ENCODE results near the gene KRT13. TPM values are rescaled to one million over a fixed set of nuclear protein-coding genes. Genes with fewer than 3 reads are reported as not detected.

Gene KRT13
- total and polyA plus RNA-seq, 2 experiments from 2014 or later, result not detected

DNA sequence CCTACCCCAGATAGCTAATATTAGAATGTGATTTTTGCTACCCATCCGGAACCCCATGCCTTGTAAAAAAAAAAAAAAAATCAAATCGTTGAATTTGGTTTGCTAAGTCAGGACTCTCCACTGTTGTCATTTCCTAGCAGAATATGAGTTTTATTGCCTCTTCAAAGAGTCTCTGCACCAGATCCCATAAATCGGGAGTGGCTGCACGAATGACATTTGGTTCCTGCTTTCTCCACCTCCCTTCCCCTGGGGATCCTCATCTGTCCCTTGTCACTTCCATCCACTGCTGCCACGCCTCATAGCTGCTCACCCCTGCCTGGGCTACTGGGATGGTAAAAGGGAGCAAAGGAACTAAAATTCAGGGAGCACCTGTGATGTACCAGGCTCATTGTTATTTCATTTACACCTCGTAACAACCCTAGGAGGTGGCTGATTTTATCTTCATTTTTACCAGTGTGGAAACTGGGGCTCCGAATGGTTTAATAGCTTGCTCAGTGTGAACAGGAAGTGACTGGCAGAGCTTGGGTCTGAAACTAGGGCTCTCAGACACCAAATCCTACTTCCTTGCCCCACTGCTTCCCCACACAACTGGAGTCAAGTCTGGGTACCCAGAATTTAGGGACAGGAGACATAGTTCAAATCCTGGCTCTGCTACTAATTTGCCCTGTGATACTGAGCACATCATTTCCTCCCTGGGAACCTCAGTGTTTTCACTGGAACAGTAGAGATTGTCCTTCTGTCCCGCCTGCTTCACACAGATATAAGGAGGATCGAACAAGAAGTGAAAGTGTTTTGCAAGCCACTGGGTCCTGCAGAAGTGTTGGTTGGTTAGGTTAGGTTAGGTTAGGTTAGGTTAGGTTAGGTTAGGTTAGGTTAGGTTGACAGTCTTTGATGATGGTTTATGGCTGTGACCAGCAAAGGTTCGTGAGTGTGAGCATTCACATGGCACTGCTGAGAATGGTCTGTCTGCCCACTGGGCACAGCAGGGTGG, 15.1 kb downstream of the KRT13 start:
- DNase-seq (ENCODE audit: low spot score), result no peak
- H3K27me3 ChIP-seq (ENCODE audit: insufficient read depth), result no peaks in the 10 kb centered on the region
- H3K4me1 ChIP-seq (ENCODE audit: insufficient read depth), result no peaks in the 10 kb centered on the region
- no peaks in the 10 kb centered on the region for H3K79me2 ChIP-seq (replicated peaks; ENCODE audit: insufficient read depth)
- no peak overlapping the region for H3K4me3 Mint-ChIP-seq
- H3K4me3 ChIP-seq, result no peak overlapping the region
- H3K27me3 Mint-ChIP-seq (ENCODE audit: insufficient read depth, low read depth, poor library complexity), result peaks cover 23% of the 10 kb centered on the region
- no peaks in the 10 kb centered on the region; the same call in 1 of the 2 replicates for H3K9me2 ChIP-seq (ENCODE audit: insufficient read depth)
- H4K20me1 ChIP-seq (replicated peaks; ENCODE audit: insufficient read depth), result no peaks in the 10 kb centered on the region
- ATAC-seq, result no peak
- H3K36me3 ChIP-seq (ENCODE audit: insufficient read depth), result no peaks in the 10 kb centered on the region
- H3K36me3 Mint-ChIP-seq (ENCODE audit: low read depth), result no peaks in the 10 kb centered on the region
- H3K4me2 ChIP-seq, result no peak overlapping the region
- H2AFZ ChIP-seq, result no peak overlapping the region
- no peak for TF ChIP-seq EZH2phosphoT487 (IDR thresholded peaks at IDR 0.05; ENCODE audit: unreplicated experiment)
- TF ChIP-seq ZNF114 (CRISPR knock-in tag; IDR thresholded peaks at IDR 0.05), result no peak
- TF ChIP-seq ZNF331 (CRISPR knock-in tag; IDR thresholded peaks at IDR 0.05; ENCODE audit: low read depth), result no peak
- TF ChIP-seq, protein P1, sequence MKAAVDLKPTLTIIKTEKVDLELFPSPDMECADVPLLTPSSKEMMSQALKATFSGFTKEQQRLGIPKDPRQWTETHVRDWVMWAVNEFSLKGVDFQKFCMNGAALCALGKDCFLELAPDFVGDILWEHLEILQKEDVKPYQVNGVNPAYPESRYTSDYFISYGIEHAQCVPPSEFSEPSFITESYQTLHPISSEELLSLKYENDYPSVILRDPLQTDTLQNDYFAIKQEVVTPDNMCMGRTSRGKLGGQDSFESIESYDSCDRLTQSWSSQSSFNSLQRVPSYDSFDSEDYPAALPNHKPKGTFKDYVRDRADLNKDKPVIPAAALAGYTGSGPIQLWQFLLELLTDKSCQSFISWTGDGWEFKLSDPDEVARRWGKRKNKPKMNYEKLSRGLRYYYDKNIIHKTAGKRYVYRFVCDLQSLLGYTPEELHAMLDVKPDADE (IDR thresholded peaks at IDR 0.05), result no peak
- no peak for TF ChIP-seq NANOG (IDR thresholded peaks at IDR 0.05; ENCODE audit: borderline replicate concordance)
- TF ChIP-seq, protein P2, sequence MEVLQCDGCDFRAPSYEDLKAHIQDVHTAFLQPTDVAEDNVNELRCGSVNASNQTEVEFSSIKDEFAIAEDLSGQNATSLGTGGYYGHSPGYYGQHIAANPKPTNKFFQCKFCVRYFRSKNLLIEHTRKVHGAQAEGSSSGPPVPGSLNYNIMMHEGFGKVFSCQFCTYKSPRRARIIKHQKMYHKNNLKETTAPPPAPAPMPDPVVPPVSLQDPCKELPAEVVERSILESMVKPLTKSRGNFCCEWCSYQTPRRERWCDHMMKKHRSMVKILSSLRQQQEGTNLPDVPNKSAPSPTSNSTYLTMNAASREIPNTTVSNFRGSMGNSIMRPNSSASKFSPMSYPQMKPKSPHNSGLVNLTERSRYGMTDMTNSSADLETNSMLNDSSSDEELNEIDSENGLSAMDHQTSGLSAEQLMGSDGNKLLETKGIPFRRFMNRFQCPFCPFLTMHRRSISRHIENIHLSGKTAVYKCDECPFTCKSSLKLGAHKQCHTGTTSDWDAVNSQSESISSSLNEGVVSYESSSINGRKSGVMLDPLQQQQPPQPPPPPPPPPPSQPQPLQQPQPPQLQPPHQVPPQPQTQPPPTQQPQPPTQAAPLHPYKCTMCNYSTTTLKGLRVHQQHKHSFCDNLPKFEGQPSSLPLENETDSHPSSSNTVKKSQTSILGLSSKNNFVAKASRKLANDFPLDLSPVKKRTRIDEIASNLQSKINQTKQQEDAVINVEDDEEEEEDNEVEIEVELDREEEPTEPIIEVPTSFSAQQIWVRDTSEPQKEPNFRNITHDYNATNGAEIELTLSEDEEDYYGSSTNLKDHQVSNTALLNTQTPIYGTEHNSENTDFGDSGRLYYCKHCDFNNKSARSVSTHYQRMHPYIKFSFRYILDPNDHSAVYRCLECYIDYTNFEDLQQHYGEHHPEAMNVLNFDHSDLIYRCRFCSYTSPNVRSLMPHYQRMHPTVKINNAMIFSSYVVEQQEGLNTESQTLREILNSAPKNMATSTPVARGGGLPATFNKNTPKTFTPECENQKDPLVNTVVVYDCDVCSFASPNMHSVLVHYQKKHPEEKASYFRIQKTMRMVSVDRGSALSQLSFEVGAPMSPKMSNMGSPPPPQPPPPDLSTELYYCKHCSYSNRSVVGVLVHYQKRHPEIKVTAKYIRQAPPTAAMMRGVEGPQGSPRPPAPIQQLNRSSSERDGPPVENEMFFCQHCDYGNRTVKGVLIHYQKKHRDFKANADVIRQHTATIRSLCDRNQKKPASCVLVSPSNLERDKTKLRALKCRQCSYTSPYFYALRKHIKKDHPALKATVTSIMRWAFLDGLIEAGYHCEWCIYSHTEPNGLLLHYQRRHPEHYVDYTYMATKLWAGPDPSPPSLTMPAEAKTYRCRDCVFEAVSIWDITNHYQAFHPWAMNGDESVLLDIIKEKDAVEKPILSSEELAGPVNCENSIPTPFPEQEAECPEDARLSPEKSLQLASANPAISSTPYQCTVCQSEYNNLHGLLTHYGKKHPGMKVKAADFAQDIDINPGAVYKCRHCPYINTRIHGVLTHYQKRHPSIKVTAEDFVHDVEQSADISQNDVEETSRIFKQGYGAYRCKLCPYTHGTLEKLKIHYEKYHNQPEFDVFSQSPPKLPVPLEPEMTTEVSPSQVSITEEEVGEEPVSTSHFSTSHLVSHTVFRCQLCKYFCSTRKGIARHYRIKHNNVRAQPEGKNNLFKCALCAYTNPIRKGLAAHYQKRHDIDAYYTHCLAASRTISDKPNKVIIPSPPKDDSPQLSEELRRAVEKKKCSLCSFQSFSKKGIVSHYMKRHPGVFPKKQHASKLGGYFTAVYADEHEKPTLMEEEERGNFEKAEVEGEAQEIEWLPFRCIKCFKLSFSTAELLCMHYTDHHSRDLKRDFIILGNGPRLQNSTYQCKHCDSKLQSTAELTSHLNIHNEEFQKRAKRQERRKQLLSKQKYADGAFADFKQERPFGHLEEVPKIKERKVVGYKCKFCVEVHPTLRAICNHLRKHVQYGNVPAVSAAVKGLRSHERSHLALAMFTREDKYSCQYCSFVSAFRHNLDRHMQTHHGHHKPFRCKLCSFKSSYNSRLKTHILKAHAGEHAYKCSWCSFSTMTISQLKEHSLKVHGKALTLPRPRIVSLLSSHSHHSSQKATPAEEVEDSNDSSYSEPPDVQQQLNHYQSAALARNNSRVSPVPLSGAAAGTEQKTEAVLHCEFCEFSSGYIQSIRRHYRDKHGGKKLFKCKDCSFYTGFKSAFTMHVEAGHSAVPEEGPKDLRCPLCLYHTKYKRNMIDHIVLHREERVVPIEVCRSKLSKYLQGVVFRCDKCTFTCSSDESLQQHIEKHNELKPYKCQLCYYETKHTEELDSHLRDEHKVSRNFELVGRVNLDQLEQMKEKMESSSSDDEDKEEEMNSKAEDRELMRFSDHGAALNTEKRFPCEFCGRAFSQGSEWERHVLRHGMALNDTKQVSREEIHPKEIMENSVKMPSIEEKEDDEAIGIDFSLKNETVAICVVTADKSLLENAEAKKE (CRISPR knock-in tag; IDR thresholded peaks at IDR 0.05), result no peak
- no peak for TF ChIP-seq EZH2 (IDR thresholded peaks at IDR 0.05; ENCODE audit: low read depth, unreplicated experiment)
- TF ChIP-seq CREB1 (CRISPR knock-in tag; IDR thresholded peaks at IDR 0.05; ENCODE audit: low read depth), result no peak
- TF ChIP-seq, protein P3, sequence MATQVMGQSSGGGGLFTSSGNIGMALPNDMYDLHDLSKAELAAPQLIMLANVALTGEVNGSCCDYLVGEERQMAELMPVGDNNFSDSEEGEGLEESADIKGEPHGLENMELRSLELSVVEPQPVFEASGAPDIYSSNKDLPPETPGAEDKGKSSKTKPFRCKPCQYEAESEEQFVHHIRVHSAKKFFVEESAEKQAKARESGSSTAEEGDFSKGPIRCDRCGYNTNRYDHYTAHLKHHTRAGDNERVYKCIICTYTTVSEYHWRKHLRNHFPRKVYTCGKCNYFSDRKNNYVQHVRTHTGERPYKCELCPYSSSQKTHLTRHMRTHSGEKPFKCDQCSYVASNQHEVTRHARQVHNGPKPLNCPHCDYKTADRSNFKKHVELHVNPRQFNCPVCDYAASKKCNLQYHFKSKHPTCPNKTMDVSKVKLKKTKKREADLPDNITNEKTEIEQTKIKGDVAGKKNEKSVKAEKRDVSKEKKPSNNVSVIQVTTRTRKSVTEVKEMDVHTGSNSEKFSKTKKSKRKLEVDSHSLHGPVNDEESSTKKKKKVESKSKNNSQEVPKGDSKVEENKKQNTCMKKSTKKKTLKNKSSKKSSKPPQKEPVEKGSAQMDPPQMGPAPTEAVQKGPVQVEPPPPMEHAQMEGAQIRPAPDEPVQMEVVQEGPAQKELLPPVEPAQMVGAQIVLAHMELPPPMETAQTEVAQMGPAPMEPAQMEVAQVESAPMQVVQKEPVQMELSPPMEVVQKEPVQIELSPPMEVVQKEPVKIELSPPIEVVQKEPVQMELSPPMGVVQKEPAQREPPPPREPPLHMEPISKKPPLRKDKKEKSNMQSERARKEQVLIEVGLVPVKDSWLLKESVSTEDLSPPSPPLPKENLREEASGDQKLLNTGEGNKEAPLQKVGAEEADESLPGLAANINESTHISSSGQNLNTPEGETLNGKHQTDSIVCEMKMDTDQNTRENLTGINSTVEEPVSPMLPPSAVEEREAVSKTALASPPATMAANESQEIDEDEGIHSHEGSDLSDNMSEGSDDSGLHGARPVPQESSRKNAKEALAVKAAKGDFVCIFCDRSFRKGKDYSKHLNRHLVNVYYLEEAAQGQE (IDR thresholded peaks at IDR 0.05; ENCODE audit: unreplicated experiment), result no peak
- no peak for TF ChIP-seq JUNB (IDR thresholded peaks at IDR 0.05; ENCODE audit: unreplicated experiment)
- TF ChIP-seq STAT1 (IDR thresholded peaks at IDR 0.05; ENCODE audit: unreplicated experiment), result no peak
- no peak for TF ChIP-seq POLR2AphosphoS5 (IDR thresholded peaks at IDR 0.05; ENCODE audit: low read depth)
- TF ChIP-seq, protein P4, sequence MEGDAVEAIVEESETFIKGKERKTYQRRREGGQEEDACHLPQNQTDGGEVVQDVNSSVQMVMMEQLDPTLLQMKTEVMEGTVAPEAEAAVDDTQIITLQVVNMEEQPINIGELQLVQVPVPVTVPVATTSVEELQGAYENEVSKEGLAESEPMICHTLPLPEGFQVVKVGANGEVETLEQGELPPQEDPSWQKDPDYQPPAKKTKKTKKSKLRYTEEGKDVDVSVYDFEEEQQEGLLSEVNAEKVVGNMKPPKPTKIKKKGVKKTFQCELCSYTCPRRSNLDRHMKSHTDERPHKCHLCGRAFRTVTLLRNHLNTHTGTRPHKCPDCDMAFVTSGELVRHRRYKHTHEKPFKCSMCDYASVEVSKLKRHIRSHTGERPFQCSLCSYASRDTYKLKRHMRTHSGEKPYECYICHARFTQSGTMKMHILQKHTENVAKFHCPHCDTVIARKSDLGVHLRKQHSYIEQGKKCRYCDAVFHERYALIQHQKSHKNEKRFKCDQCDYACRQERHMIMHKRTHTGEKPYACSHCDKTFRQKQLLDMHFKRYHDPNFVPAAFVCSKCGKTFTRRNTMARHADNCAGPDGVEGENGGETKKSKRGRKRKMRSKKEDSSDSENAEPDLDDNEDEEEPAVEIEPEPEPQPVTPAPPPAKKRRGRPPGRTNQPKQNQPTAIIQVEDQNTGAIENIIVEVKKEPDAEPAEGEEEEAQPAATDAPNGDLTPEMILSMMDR (conservative IDR thresholded peaks at IDR 0.05; ENCODE audit: low read depth in 2 of 2), result no peak
- H3F3A ChIP-seq (replicated peaks; ENCODE audit: low read depth), result no peaks in the 10 kb centered on the region
- H3K27ac Mint-ChIP-seq, result no peak overlapping the region
- H3K4me1 Mint-ChIP-seq, result no peaks in the 10 kb centered on the region
- H3K9me3 Mint-ChIP-seq, result no peaks in the 10 kb centered on the region
- H3K27ac ChIP-seq (ENCODE audit: low read depth), result no peak overlapping the region
